ENCODE measurements around the gene TAAR5.
"Not testable (repeated sequence)": the region's sequence is repeated elsewhere in the genome, so short reads cannot be mapped to it uniquely, and the experiment has no call there.

Gene TAAR5, protein sequence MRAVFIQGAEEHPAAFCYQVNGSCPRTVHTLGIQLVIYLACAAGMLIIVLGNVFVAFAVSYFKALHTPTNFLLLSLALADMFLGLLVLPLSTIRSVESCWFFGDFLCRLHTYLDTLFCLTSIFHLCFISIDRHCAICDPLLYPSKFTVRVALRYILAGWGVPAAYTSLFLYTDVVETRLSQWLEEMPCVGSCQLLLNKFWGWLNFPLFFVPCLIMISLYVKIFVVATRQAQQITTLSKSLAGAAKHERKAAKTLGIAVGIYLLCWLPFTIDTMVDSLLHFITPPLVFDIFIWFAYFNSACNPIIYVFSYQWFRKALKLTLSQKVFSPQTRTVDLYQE

DNA sequence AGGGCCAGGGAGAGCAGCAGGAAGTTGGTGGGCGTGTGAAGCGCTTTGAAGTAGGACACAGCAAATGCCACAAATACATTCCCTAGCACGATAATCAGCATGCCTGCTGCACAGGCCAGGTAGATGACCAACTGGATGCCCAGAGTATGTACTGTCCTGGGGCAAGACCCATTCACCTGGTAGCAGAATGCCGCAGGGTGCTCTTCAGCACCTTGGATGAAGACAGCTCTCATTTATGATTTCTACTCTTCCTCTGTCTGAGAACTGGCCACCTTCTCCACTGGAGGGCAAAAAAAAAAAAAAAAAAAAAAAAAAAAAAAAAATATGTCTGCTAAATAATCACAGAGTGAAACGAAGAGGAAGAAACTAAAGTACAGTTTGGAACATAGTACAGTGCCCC lies at the start of gene TAAR5:
Gene TAAR5 (minus strand): TSS at position 288 of the 400 bp plus-strand sequence. CDS start 55 bp downstream, at position 233.
- no peak for DNase-seq

DNA sequence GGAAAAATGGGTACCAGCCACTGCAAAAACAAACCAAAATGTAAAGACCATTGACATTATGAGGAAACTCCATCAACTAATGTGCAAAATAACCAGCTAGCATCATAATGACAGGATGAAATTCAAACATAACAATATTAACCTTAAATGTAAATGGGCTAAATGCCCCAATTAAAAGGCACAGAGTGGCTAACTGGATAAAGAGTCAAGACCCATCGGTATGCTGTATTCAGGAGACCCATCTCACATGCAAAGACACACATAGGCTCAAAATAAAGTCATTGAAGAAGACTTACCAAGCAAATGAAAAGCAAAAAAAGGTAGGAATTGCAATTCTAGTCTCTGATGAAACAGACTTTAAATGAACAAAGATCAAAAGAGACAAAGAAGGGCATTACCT lies 47.6 kb upstream of the TAAR5 start:
- not testable (repeated sequence) for DNase-seq

DNA sequence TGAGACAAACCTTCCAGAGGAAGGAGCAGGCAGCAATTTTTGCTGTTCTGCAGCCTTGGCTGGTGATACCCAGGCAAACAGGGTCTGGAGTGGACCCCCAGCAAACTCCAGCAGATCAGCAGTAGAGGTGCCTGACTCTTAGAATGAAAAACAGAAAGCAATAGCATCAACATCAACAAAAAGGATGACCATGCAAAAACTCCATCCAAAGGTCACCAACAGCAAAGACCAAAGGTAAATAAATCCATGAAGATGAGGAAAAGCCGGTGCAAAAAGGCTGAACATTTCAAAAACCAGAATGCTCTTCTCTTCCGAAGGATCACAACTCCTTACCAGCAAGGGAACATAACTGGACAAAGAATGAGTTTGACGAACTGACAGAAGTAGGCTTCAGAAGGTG lies 46.4 kb upstream of the TAAR5 start:
- not testable (repeated sequence) for DNase-seq

DNA sequence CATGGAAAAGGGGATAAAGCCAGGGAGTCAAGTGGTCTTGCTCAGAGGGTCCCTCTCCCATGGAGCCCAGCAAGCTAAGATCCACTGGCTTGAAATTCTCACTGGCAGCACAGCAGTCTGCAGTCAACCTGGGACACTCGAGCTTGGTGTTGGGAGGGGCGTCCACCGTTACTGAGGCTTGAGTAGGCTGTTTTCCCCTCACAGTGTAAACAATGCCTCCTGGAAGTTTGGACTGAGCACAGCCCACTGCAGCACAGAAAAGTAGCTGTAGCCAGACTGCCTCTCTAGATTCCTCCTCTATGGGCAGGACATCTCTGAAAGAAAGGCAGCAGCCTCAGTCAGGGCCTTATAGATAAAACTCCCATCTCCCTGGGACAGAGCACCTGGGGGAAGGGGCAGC lies 45.7 kb upstream of the TAAR5 start:
- not testable (repeated sequence) for DNase-seq

DNA sequence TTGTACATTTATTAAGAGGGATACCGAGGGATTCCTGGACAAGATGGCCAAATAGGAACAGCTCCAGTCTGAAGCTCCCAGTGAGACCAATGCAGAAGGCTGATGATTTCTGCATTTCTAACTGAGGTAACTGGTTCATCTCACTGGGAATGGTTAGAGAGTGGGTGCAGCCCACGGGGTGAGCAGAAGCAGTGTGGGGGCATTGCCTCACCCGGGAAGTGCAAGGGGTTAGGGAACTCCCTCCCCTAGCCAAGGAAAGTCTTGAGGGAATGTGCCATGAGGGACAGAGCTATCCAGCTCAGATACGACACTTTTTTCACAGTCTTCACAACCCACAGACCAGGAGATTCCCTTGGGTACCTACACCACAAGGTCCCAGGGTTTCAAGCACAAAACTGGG lies 45.3 kb upstream of the TAAR5 start:
- DNase-seq = no peak

DNA sequence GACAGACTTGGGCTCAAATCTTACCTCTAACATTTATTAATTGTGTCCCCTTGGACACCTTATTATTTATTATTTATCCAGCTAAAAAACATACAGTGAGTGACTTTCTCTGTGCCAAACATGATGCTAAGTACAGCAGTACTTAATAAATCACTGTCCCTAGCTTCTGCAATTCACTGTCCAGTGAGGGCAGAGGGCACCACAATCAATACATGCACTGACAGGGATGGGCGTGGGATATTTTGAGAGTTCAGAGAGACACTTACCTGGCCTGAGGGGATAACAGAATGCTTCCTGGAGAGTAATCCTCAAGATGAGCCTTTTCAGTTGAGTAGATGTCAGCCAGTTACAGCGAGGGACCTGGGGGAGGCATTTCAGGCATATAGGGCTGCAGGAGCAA lies 43.8 kb upstream of the TAAR5 start:
- no peak for DNase-seq

DNA sequence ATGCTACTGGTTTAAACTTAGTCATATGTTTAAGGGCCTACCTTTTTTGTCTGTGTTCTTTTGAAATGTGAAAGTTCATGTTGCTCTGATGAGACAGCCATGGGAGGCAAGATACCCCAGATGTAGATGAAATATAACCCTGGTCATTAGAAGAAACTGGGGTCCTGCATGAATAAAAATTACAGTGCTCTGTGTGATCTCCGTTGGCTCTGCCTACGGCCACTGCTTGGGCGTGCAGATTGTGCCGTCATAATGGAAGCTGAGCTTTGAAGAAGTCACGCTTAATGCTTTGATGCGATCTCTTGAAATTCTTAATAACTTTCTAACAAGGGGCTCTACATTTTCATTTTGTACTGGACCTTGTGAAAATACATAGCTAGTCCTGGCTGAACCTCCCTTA lies 34.6 kb upstream of the TAAR5 start, which contains the start of gene TAAR2:
Gene TAAR2 (minus strand): TSS at position 101 of the 400 bp plus-strand sequence. CDS start 0 bp downstream, at position 101.
- DNase-seq = no peak

DNA sequence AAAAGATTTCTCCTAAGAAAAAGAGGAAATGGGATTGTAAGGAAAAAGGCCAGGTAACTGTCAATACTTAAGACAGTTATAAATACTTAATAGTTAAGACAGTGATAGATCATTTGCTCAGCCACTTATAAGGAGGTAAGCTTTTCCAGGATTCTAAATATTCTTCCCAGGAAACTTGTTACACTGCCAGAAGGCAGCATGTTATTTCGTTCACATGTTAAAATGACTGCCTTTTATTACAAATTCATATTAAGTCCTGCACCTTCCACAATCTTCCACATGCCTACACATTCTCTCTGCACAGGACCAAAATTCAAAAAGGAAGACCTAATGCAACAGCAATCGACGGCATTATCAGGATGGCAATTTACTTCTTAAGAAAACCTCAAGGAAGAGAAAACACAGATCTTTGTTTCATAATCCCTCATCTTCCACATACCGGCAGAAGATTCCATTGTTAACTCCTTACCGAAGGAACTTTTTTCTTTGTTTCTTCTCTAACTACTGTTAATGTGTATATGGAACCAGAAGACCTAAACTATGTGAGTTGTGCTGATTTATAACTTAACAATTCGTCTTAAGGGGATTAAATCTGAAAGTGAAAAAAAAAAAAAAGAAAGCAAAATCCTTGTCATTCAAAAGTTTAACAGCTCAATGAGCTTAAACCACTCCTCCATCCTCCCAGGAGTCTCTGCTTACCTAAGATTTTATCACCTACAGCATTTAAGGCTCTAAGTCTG lies 33.7 kb upstream of the TAAR5 start:
- DNase-seq = no peak

DNA sequence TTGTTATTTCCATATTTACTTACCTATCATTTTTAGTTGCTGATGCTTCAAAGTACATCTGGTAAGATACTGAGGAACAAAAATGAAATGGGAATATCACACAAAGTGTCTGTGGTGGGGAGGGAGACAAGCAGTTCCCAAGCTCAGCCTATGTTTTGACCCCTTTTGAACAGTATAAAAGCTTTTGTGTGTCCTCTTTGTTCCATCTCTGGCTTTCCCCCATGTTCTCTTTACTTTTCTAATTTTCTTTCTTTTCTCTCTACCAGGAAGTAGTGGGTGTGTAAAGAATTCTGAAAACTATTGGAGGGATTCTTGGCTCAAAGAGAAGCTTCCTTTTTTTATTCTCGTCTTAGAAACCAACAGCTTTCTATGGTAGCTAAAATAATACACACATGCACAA lies 27.1 kb upstream of the TAAR5 start:
- no peak for DNase-seq

DNA sequence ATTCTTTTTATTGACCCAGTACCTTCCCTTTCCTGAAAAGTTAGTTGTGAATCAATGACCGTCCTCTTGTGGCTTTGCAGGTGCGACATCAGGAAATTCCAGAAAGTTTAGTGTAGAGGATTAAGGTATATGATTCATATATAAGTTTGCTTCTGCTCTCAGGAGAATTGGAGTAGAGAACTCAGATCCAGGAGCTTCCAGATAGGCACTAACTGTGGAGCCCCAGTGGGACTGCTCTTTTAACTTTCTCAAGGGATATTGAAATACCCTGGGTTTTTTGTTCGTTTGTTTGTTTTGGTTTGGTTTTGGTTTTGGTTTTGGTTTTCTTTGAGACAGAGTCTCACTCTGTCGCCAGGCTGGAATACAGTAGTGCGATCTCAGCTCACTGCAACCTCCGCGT lies 25.0 kb upstream of the TAAR5 start:
- no peak for DNase-seq

DNA sequence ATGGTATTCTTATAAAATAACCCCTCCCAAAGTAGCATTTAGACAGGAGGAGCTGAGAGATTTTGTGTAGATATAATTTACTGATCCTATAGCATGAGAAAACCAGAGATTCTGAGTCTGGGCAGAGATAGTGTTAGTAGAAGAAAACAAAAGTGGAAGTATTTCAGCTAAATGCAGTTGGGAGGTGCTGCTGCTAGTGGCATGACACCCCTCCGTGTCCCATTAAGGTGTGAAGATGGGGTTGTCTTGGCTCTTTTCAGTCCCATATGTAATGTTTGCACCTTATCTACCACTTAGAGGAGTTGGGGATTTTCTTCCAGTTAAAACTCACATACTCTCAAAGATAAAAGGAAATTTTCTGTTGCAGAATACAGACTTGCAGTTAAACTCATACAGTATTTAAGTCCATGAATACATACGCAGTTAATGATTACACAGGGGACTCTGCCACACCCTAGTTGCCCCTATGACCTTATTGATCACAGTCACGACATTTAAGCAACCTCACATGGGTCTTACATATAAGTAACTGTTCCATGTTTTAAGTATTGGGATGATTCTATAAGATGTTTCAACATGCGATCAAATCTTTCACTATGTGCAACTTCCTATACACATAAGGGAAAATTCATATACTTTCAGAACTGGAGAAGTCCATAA lies 23.0 kb upstream of the TAAR5 start:
- no peak for DNase-seq

DNA sequence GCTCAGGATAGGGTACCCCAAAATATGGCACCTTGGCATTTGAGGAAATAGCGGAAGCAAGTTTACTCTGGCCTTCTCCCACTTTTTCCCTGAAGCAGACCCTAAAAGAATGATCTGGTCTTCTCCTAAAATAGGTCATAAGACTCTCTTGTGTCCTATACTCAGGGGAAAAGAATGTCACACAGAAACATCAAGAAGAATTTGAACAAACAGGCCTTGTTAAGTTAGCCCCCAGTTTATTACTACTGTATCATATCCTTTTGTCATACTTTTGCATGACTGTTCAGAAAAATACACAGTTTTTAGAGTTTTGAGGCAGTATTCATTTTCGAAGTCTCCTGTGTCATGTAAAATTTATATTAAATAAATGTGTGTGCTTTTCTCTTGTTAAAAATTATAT lies 22.1 kb upstream of the TAAR5 start:
- DNase-seq = no peak

DNA sequence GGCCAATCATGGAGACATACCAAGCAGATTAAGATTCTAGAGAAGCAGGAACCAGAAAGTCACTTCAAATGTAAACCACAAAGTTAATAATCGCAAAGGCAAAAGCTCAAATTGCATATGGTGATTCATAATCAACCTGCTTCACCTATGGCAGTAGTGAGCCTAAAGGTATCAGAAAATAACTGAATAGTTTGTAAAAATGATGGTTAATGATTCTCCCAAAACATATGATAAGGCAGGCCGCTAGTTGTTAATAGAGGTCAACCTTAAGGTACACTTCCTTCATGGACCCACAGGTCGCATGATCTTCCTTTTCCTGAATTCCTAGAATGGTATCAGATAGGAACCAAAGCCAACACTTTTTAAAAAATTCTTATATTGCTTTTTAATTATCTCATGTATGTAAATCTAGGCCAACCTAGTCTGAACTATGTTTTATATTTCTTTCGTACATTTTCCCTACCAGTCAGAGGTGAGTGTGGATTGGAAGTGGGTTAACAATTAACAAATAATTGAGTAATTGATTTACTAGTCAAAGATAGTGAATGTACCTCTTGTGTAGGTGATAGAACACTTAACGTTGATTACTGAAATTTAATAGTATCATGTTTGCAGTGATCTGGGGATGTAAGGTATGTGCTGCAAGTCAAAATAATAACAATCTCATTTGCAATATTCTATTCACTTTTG lies 18.1 kb upstream of the TAAR5 start:
- no peak for DNase-seq

DNA sequence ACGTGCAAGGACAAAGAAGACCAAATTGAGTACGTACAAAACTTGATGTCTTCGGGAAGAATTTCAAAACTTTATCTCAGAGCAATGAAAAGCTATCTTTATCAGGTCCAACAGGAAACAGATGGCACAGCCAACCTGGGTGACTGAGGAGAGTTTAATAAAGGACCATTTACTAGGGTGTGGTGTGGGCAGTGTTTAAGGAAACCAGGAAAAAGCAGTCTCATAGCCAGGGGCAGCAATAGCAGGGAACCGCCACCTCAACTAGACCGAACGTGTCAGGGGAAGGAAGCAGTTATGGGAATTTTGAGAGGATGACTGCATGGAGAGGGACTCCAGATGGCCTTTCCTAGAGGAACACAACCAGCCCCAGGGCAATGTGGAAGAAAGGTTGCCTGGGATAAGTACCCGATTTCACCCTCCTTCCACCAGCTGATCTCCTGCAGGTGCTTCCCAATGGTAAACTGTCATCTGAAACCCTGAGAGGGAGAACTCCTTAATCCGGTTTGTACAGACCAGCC lies 15.2 kb upstream of the TAAR5 start:
- DNase-seq = no peak

DNA sequence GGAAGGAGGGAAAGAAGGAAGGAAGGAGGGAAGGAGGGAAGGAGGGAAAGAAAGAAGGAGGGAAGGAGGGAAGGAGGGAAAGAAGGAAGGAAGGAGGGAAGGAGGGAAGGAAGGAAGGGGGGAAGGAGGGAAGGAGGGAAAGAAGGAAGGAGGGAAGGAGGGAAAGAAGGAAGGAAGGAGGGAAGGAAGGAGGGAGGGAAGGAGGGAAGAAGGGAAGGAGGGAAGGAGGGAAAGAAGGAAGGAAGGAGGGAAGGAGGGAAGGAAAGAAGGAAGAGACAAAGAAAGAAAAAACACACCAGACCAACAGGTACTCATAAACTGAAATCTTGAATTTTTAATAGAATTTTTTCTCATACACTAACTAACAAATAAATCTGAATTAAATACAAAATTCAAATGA lies 11.4 kb upstream of the TAAR5 start:
- not testable (repeated sequence) for DNase-seq

DNA sequence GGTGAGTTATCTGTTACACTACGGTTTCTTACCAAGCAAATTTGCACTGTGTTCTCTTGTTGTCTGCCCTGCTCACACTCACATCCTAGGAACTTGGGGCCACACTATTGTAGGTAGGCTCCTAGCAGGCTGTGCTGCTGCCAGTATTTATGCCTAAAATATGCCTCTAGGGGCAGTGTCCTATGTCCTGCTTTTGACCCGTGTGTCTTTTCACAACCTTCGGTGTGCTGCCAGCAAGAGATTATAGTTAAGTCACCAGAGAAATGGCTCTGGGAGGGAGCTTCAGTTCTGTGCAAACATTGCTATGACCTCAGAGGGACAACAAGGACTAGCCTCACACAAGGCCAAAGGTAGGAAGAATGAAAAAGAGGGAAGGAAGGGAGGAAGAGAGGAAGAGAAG lies 8.9 kb upstream of the TAAR5 start:
- no peak for DNase-seq

DNA sequence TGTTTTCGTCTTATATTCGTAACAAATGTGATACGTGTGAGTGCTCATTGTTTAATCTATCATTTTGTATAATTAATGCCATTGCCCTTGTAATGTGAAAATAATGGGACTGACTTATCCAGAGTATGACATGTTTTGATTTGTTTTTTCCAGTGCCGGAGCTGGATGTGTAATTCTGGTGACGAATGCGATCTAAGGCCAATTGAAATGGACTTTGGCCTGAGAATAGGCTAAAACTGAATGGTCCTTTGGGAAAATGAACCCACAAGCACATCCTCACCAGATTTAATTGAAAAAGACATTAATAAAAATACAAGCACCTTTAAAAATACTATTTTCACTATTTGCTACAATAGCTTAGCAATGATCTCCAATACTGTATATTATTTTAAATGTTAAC lies 6.7 kb upstream of the TAAR5 start:
- no peak for DNase-seq

DNA sequence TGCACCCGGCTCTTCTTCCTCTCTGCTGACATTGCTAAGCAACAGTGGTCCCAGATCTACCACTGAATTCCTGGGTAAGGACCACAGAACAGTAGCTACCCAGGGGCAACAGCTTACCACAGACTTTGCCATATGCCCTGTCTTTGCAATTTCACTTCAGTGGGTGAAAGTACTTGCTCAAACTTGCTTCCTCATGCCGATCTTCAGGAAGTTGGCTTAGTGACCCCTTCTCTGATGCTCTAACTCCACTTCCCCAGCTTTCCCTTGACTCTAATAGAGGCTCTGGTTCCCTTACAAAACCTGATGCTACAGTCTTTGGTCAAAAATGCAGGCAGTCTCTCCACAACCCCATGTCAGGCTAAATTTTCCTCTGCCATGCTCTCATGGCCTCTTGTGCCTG lies 3.3 kb upstream of the TAAR5 start:
- DNase-seq = no peak

DNA sequence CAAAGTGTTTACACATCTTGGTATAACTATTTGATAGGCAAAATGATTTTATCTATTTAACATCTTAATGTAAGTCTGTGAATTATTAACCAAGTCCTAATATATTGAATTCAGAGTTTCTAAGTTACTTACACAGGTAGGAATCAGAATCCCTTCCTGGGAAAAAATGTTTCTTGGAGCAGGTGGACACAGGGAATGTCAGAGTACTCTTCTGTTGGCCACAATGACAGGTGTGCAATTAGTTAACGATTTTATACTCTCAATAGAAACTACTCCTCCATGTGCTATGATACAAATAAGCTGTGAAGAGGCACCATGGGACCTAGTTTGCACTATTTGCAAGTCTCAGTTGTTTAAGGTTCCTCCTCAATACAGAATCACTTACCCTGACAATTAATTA lies 821 bp upstream of the TAAR5 start:
- no peak for DNase-seq

DNA sequence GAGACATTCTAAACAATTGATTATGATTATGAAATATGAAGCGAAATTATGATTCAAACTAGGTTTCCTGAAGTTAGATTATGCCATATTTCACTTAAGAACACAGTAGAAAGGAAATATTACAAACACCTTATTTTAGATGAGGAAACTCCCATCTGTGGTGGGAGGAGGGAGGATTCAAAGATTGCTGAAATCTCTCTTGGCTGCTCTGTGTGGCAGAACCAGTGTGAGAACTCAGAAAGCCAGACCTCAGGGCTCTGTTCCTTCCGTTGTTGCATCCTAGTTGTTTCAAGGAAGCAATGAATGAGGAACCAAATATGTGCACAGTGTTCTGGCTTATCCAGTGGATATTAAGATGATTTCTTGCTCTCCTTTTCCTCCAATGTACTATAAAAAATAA lies 2.1 kb downstream of the TAAR5 start:
- DNase-seq = no peak

DNA sequence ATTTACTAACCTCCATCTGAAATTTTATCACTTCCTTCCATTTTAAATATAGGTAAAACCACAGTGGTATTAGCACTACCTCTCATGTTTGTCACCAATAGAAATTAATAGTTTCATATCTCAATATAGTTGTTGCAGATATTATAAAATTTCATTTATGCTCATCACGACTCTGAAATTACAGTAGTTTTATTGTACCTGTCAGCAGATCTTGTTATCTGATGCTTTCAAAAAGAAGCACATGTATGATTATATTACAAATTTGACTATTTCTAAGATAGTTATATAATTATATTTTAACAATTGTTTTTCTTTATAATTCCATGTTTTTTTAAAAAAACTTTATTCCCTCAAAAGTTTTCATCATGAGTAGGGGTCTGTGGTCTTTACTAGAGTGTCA lies 4.8 kb downstream of the TAAR5 start:
- DNase-seq = no peak

DNA sequence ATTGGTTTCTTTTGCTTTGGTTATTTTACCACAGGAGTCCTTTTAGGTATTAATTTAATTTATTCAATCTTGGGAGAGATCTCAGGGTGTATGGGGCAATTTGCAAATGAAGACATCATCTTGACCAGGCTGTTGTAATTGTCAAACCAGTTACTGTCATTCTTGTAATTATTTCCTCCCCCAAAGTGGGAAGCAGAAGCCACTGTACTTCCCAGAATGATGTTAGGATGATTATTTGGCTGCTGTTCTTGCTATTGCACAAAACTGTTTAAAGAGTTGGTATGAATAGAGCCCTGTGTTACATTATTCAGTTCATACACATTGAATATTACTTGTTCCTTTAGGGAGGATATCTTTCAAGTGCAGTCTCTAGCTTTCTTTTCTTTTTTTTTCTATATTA lies 17.8 kb downstream of the TAAR5 start:
- DNase-seq = no peak

DNA sequence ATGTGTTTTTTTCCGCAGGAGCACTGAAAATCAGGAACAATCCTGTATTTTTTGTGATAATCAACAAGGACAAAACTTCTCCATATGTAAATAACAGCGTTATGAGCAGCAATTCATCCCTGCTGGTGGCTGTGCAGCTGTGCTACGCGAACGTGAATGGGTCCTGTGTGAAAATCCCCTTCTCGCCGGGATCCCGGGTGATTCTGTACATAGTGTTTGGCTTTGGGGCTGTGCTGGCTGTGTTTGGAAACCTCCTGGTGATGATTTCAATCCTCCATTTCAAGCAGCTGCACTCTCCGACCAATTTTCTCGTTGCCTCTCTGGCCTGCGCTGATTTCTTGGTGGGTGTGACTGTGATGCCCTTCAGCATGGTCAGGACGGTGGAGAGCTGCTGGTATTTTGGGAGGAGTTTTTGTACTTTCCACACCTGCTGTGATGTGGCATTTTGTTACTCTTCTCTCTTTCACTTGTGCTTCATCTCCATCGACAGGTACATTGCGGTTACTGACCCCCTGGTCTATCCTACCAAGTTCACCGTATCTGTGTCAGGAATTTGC lies 19.2 kb downstream of the TAAR5 start, which contains the start of gene TAAR6:
Gene TAAR6 (plus strand): TSS at position 102 of the 557 bp plus-strand sequence. CDS start 0 bp downstream, at position 102.
- no peak for DNase-seq

Measured in stimulated activated CD4-positive, alpha-beta T cell treated with anti-CD3 and anti-CD28 coated beads, Interleukin-1b, Interleukin-23, amount 100 ng/mL, for 48 hours (primary cell).